K562 (cell line): ENCODE data around the gene UTP11. TPM values are rescaled to one million over a fixed set of nuclear protein-coding genes. Genes with fewer than 3 reads are reported as not detected.

ENCODE experiments used
- FOXK2 ChIP-seq, 2 experiments: fragments of 450-650 bp; IDR thresholded peaks in 1 of 2; conservative IDR thresholded peaks in 1 of 2; 2 replicates each; pipeline ENCODE4 v1.6.1; 2016; ENCODE audit warnings: low read depth in 2 of 2, mild to moderate bottlenecking in 1 of 2
- GTF2E2 ChIP-seq: fragments of 200-800 bp; sonication (Bioruptor generic); IDR thresholded peaks from 2 replicates; pipeline ENCODE4 v1.6.1; 2016; ENCODE audit warnings: missing genetic modification characterization, missing compliant biosample characterization
- JUND ChIP-seq, 2 experiments: IDR thresholded peaks; 2 replicates in 1 of 2; 3 replicates in 1 of 2; pipeline ENCODE4 v1.6.1; 2011; ENCODE audit warnings: borderline replicate concordance in 2 of 2, low read depth in 2 of 2, low read length in 2 of 2, improper control_type of control experiment in 1 of 2, missing biosample characterization in 1 of 2, missing genetic modification characterization in 1 of 2, missing genetic modification reagents in 1 of 2
- PHF8 ChIP-seq: fragments of 200-600 bp; sonication (generic); IDR thresholded peaks from 2 replicates; pipeline ENCODE4 v1.6.1; 2012; ENCODE audit warnings: mixed run types, mild to moderate bottlenecking, inconsistent platforms, low read length, moderate library complexity, borderline replicate concordance
- SMAD1 ChIP-seq: fragments of 150-350 bp; IDR thresholded peaks from 2 replicates; pipeline ENCODE4 v1.6.1; 2014; ENCODE audit warnings: low read length, low read depth; ENCODE audit not compliant: partially characterized antibody
- SMARCC2 ChIP-seq: fragments of 450-650 bp; IDR thresholded peaks from 2 replicates; pipeline ENCODE4 v1.6.1; 2017; ENCODE audit warnings: antibody characterized with exemption, moderate library complexity, mild to moderate bottlenecking, low read depth
- TEAD1 ChIP-seq, 2 experiments: fragments of 450-650 bp in 1 of 2; sonication (generic) in 1 of 2; formaldehyde crosslinking; IDR thresholded peaks; 2 replicates each; pipeline versions ENCODE4 v1.4.0 to v1.8.0; 2020 to 2022; ENCODE audit warnings: mild to moderate bottlenecking in 2 of 2, missing genetic modification reagents in 1 of 2
- ZNF224 ChIP-seq: sonication (generic); formaldehyde crosslinking; IDR thresholded peaks from 2 replicates; pipeline ENCODE4 v1.8.0; 2022; ENCODE audit warnings: mild to moderate bottlenecking, missing genetic modification reagents
- ZNF561 ChIP-seq: fragments of 450-650 bp; formaldehyde crosslinking; conservative IDR thresholded peaks from 2 replicates; pipeline ENCODE4 v1.4.0; 2020; ENCODE audit warnings: mild to moderate bottlenecking, moderate library complexity
- ZNF778 ChIP-seq: fragments of 450-650 bp; formaldehyde crosslinking; IDR thresholded peaks from 2 replicates; pipeline ENCODE4 v1.4.0; 2020; ENCODE audit warnings: mild to moderate bottlenecking, moderate library complexity
- polyA plus RNA-seq, 8 experiments: library from polyadenylated mRNA; depleted of rRNA in 4 of 8; stranded (reverse) in 5 of 8; unstranded in 3 of 8; fragments of >200 nt; fragmentation: Nextera tagmentation in 2 of 8; fragmentation: Illumina TruSeq in 1 of 8; extraction: Ambion mirVana in 2 of 8; extraction: Trizol in 1 of 8; gene quantifications; 2 replicates each; pipeline versions ENCODE4 v1.2.1 to v1.2.3, GENCODE V29; 2011 to 2014; ENCODE audit warnings: inconsistent platforms in 1 of 8, missing spikeins in 1 of 8
- total RNA-seq, 7 experiments: library from RNA; depleted of rRNA in 6 of 7; stranded (reverse); fragments of >200 nt in 6 of 7; fragmentation: Illumina TruSeq in 2 of 7; extraction: Trizol in 2 of 7; gene quantifications; 2 replicates each; pipeline versions ENCODE4 v1.2.1 to v1.2.3, GENCODE V29; 2011 to 2021; ENCODE audit warnings: low replicate concordance in 1 of 7
- TF ChIP-seq, protein P1 (sequence below): sonication (generic); formaldehyde crosslinking; IDR thresholded peaks from 2 replicates; pipeline ENCODE4 v1.8.1; 2023; ENCODE audit warnings: mild to moderate bottlenecking, missing genetic modification reagents, moderate library complexity
- TF ChIP-seq, protein P2 (sequence below): sonication (generic); formaldehyde crosslinking; IDR thresholded peaks from 2 replicates; pipeline ENCODE4 v1.8.1; 2023; ENCODE audit warnings: mild to moderate bottlenecking, missing genetic modification reagents
- TF ChIP-seq, protein P3 (sequence below): sonication (generic); formaldehyde crosslinking; IDR thresholded peaks from 2 replicates; pipeline ENCODE4 v1.8.0; 2022; ENCODE audit warnings: missing genetic modification reagents, mild to moderate bottlenecking, moderate library complexity, borderline replicate concordance
- TF ChIP-seq, protein P4 (sequence below): fragments of 450-650 bp; IDR thresholded peaks from 2 replicates; pipeline ENCODE4 v1.6.1; 2016; ENCODE audit warnings: borderline replicate concordance
- TF ChIP-seq, protein P5 (sequence below), 2 experiments: IDR thresholded peaks; 2 replicates each; pipeline ENCODE4 v1.6.1; 2011; ENCODE audit warnings: borderline replicate concordance in 1 of 2, control low read depth in 1 of 2, low read depth in 1 of 2, low read length in 1 of 2, mild to moderate bottlenecking in 1 of 2, mixed read lengths in 1 of 2, moderate library complexity in 1 of 2; ENCODE audit not compliant: insufficient read depth in 1 of 2, insufficient read length in 1 of 2, poor library complexity in 1 of 2, severe bottlenecking in 1 of 2; ENCODE audit errors: extremely low read depth in 1 of 2
- TF ChIP-seq, protein P6 (sequence below): sonication (generic); formaldehyde crosslinking; IDR thresholded peaks from 2 replicates; pipeline ENCODE4 v1.8.0; 2022; ENCODE audit warnings: missing genetic modification reagents, mild to moderate bottlenecking, borderline replicate concordance

UTP11 gene
- total and polyA plus RNA-seq, 9 of the 15 experiments (the other 6 are each of a cell fraction or from before 2014, with no cell fraction given) = 91.1 to 378 (median 221) TPM

DNA sequence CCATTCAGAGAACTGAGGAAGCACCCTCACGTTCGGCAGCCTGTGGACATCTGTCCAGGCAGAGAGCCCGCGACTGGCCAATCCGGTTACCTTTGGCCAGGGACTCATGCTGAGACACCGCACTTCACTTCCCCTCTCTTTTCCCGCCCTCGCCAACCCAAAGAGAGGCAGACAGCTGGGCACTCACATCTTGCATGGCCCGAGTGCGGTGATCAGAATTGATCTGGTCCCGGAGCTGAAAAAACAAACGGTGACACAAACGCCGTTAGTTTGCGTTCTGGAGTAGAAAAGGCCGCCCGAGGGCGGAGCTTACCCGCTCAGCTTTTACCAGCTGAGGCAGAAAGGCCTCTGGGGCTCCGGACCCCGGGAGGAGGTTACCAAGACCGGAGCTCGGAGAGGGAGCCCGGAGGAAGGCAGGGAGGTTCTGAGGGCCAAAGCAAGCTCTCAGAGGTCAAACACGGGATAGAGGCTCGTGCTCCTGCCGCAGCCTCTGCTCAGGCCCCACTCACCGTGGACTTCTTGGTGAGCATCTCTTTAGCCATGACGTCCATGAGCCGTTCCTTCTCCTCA lies 23.1 kb upstream of the UTP11 start (continued):
- TF ChIP-seq, protein P1, sequence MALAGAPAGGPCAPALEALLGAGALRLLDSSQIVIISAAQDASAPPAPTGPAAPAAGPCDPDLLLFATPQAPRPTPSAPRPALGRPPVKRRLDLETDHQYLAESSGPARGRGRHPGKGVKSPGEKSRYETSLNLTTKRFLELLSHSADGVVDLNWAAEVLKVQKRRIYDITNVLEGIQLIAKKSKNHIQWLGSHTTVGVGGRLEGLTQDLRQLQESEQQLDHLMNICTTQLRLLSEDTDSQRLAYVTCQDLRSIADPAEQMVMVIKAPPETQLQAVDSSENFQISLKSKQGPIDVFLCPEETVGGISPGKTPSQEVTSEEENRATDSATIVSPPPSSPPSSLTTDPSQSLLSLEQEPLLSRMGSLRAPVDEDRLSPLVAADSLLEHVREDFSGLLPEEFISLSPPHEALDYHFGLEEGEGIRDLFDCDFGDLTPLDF (CRISPR knock-in tag) = peak; percentile 20; the same call in 1 of the 2 replicates
- TF ChIP-seq, protein P2, sequence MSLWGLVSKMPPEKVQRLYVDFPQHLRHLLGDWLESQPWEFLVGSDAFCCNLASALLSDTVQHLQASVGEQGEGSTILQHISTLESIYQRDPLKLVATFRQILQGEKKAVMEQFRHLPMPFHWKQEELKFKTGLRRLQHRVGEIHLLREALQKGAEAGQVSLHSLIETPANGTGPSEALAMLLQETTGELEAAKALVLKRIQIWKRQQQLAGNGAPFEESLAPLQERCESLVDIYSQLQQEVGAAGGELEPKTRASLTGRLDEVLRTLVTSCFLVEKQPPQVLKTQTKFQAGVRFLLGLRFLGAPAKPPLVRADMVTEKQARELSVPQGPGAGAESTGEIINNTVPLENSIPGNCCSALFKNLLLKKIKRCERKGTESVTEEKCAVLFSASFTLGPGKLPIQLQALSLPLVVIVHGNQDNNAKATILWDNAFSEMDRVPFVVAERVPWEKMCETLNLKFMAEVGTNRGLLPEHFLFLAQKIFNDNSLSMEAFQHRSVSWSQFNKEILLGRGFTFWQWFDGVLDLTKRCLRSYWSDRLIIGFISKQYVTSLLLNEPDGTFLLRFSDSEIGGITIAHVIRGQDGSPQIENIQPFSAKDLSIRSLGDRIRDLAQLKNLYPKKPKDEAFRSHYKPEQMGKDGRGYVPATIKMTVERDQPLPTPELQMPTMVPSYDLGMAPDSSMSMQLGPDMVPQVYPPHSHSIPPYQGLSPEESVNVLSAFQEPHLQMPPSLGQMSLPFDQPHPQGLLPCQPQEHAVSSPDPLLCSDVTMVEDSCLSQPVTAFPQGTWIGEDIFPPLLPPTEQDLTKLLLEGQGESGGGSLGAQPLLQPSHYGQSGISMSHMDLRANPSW (CRISPR knock-in tag) = 0 out of 2 replicates have a peak, but pooled peaks have one; percentile 4
- TF ChIP-seq, protein P3, sequence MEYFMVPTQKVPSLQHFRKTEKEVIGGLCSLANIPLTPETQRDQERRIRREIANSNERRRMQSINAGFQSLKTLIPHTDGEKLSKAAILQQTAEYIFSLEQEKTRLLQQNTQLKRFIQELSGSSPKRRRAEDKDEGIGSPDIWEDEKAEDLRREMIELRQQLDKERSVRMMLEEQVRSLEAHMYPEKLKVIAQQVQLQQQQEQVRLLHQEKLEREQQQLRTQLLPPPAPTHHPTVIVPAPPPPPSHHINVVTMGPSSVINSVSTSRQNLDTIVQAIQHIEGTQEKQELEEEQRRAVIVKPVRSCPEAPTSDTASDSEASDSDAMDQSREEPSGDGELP (CRISPR knock-in tag) = no peak
- TF ChIP-seq PHF8 (peak; percentile 93; the same call in 1 of the 2 replicates), SMARCC2 (no peak; the same call in 1 of the 2 replicates), ZNF778 (CRISPR knock-in tag) (no peak), SMAD1 (no peak), ZNF224 (CRISPR knock-in tag) (0 out of 2 replicates have a peak, but pooled peaks have one; percentile 42), ZNF561 (no peak), TEAD1 (CRISPR knock-in tag; IDR thresholded peaks at IDR 0.05) (no peak), FOXK2 (conservative IDR thresholded peaks at IDR 0.05 in 1 of 2, IDR thresholded peaks at IDR 0.05 in 1 of 2; ENCODE audit: low read depth in 2 of 2) (no peak), GTF2E2 (tag) (peak; percentile 40; the same call in 1 of the 2 replicates), JUND (IDR thresholded peaks at IDR 0.05; ENCODE audit: borderline replicate concordance, low read depth, low read length) (no peak), JUND (tag; IDR thresholded peaks at IDR 0.05; ENCODE audit: borderline replicate concordance, low read depth, low read length) (0 out of 3 replicates have a peak, but pooled peaks have one; percentile 10)
- TF ChIP-seq, protein P4, sequence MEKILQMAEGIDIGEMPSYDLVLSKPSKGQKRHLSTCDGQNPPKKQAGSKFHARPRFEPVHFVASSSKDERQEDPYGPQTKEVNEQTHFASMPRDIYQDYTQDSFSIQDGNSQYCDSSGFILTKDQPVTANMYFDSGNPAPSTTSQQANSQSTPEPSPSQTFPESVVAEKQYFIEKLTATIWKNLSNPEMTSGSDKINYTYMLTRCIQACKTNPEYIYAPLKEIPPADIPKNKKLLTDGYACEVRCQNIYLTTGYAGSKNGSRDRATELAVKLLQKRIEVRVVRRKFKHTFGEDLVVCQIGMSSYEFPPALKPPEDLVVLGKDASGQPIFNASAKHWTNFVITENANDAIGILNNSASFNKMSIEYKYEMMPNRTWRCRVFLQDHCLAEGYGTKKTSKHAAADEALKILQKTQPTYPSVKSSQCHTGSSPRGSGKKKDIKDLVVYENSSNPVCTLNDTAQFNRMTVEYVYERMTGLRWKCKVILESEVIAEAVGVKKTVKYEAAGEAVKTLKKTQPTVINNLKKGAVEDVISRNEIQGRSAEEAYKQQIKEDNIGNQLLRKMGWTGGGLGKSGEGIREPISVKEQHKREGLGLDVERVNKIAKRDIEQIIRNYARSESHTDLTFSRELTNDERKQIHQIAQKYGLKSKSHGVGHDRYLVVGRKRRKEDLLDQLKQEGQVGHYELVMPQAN = peak; percentile 88; the same call in 1 of the 2 replicates
- TF ChIP-seq, protein P5, sequence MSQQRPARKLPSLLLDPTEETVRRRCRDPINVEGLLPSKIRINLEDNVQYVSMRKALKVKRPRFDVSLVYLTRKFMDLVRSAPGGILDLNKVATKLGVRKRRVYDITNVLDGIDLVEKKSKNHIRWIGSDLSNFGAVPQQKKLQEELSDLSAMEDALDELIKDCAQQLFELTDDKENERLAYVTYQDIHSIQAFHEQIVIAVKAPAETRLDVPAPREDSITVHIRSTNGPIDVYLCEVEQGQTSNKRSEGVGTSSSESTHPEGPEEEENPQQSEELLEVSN (IDR thresholded peaks at IDR 0.05; ENCODE audit: borderline replicate concordance in 1 of 2, extremely low read depth in 1 of 2, insufficient read depth in 1 of 2, insufficient read length in 1 of 2, low read depth in 1 of 2, low read length in 1 of 2, poor library complexity in 1 of 2, severe bottlenecking in 1 of 2) = peak; percentile 37 to 61
- TF ChIP-seq, protein P6, sequence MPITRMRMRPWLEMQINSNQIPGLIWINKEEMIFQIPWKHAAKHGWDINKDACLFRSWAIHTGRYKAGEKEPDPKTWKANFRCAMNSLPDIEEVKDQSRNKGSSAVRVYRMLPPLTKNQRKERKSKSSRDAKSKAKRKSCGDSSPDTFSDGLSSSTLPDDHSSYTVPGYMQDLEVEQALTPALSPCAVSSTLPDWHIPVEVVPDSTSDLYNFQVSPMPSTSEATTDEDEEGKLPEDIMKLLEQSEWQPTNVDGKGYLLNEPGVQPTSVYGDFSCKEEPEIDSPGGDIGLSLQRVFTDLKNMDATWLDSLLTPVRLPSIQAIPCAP = peak; percentile 91; the same call in 1 of the 2 replicates
